ENCODE results near the gene ZNF618. TPM values are rescaled to one million over a fixed set of nuclear protein-coding genes. Genes with fewer than 3 reads are reported as not detected.

The ZNF618 gene
- total and polyA plus RNA-seq, 2 experiments from 2014 or later, result 2.3 to 5.1 TPM

GRCh38 chr9:114077162-114077837 is 201.2 kb downstream of the ZNF618 start:
- H3K27me3 ChIP-seq (replicated peaks; ENCODE audit: insufficient read depth), result peaks cover 27% of the 10 kb centered on the region
- TF ChIP-seq EZH2 (IDR thresholded peaks at IDR 0.05; ENCODE audit: insufficient read depth, poor library complexity, severe bottlenecking) (no peak), EZH2phosphoT487 (IDR thresholded peaks at IDR 0.05; ENCODE audit: insufficient read depth, low read depth) (no peak)
- no peak overlapping the region for H3K27ac ChIP-seq
- in situ Hi-C loops (cut with MboI), result no loop called here
- no peak overlapping the region for H3K4me3 ChIP-seq
- no peaks in the 10 kb centered on the region for H3K79me2 ChIP-seq (ENCODE audit: insufficient read depth)
- no peak for DNase-seq
- H3K36me3 ChIP-seq (ENCODE audit: low read depth), result no peaks in the 10 kb centered on the region
- H3K9me2 ChIP-seq (ENCODE audit: insufficient read depth), result no peaks in the 10 kb centered on the region
- no peaks in the 10 kb centered on the region for H3K4me1 ChIP-seq (ENCODE audit: insufficient read depth)
- no peak overlapping the region for H2AFZ ChIP-seq
- H4K20me1 ChIP-seq (ENCODE audit: insufficient read depth), result no peaks in the 10 kb centered on the region
- 42 to 46% methylated on average over 7 of the region's 7 CpGs for WGBS, 2 experiments (ENCODE audit: low coverage in 1 of 2, low lambda C conversion rate in 2 of 2, missing lambda C conversion rate in 2 of 2)
- H3F3A ChIP-seq (ENCODE audit: insufficient read depth), result no peaks in the 10 kb centered on the region
- no peak overlapping the region for H3K9ac ChIP-seq
- no peaks in the 10 kb centered on the region for H3K9me3 ChIP-seq (ENCODE audit: low read depth)
- H3K4me2 ChIP-seq (ENCODE audit: unreplicated experiment), result no peak overlapping the region

DNA sequence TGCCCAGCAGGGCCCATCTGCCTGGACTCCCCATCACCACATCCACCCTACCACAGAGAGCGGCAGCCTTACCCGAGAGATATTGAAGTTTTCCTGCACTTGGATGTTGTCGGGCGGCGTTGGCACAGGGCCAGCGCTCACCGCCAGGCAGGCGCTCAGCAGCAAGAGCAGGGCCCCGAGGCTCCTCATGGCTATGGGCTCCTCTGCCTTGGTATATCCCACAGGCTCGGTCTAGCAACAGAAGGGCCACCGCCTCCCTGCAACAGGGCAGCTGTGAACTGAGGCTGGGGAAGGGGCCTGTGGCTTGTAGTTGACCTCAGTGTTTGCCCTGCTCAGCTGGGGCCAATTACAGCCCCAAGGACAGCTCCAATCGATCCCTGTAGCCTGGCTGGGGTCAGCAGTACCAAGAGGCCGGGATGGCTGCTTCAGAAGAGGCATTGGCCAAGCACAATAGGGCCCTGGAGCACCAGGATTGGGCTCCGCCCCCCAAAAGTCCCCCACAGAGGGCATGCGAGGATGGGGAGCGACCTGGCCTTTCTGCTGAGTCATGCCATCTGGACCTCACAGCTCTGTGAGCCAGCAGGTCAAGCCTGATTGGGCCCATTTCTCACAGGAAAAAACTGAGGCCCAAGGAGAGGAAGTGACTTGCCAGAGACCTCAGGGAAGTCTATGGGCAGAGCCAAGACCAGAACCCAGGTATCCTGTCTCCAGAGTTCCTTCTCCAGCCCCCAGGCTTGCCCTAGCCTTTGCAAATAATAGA is 202.1 kb downstream of the ZNF618 start, which contains the start of gene AMBP:
TSS of gene AMBP (minus strand) at position 280 of the 760 bp plus-strand sequence. CDS start at position 189, 91 bp downstream.
- Histone ChIP-seq H3K4me1 (ENCODE audit: insufficient read depth) (no peaks in the 10 kb centered on the region), H3K36me3 (ENCODE audit: low read depth) (no peaks in the 10 kb centered on the region), H3K4me3 (no peak within 1 kb of the TSS), H3K27me3 (replicated peaks; ENCODE audit: insufficient read depth) (peaks cover 27% of the 10 kb centered on the region), H2AFZ (no peak within 1 kb of the TSS), H3K9ac (no peak within 1 kb of the TSS), H3K9me3 (ENCODE audit: low read depth) (no peaks in the 10 kb centered on the region), H3K9me2 (ENCODE audit: insufficient read depth) (no peaks in the 10 kb centered on the region), H3K27ac (no peak within 1 kb of the TSS), H4K20me1 (ENCODE audit: insufficient read depth) (no peaks in the 10 kb centered on the region), H3F3A (ENCODE audit: insufficient read depth) (no peaks in the 10 kb centered on the region), H3K4me2 (ENCODE audit: unreplicated experiment) (no peak within 1 kb of the TSS), H3K79me2 (ENCODE audit: insufficient read depth) (no peaks in the 10 kb centered on the region)
- in situ Hi-C loops (cut with MboI), result no loop called here
- TF ChIP-seq EZH2phosphoT487 (IDR thresholded peaks at IDR 0.05; ENCODE audit: insufficient read depth, low read depth) (no peak), EZH2 (IDR thresholded peaks at IDR 0.05; ENCODE audit: insufficient read depth, poor library complexity, severe bottlenecking) (no peak)
- WGBS, 2 experiments (ENCODE audit: low coverage in 1 of 2, low lambda C conversion rate in 2 of 2, missing lambda C conversion rate in 2 of 2), result 42 to 50% methylated on average over 14 to 16 of the region's 16 CpGs
- no peak for DNase-seq

DNA sequence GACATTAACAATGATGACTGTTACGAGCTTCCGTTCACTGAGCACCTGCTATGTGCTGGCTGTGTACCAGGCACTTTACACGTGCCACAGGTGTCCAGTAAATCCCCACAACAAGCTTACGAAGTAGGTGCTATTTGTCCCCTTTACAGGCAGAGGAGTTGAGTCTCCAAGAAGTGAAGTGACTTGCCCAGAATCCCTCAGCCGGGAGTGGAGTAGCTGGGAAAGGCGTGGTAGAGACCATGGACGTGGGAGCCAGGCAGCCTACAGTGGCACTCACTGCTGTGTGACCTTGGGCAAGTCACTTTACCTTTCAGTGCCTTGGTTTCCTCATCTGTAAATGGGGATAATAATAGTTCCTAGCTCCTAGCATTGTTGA is 202.7 kb downstream of the ZNF618 start:
- WGBS, 2 experiments (ENCODE audit: low coverage in 1 of 2, low lambda C conversion rate in 2 of 2, missing lambda C conversion rate in 2 of 2), result 62 to 71% methylated on average over 7 of the region's 7 CpGs
- Histone ChIP-seq H3K9me2 (ENCODE audit: insufficient read depth) (no peaks in the 10 kb centered on the region), H3K36me3 (ENCODE audit: low read depth) (no peaks in the 10 kb centered on the region), H3K4me2 (ENCODE audit: unreplicated experiment) (no peak overlapping the region), H3K9ac (no peak overlapping the region), H3K27ac (no peak overlapping the region), H4K20me1 (ENCODE audit: insufficient read depth) (no peaks in the 10 kb centered on the region), H3K9me3 (ENCODE audit: low read depth) (no peaks in the 10 kb centered on the region), H3K4me3 (no peak overlapping the region), H3F3A (ENCODE audit: insufficient read depth) (no peaks in the 10 kb centered on the region), H2AFZ (no peak overlapping the region), H3K79me2 (ENCODE audit: insufficient read depth) (no peaks in the 10 kb centered on the region), H3K4me1 (ENCODE audit: insufficient read depth) (no peaks in the 10 kb centered on the region), H3K27me3 (replicated peaks; ENCODE audit: insufficient read depth) (peaks cover 27% of the 10 kb centered on the region)
- in situ Hi-C loops (cut with MboI), result no loop called here
- TF ChIP-seq EZH2phosphoT487 (IDR thresholded peaks at IDR 0.05; ENCODE audit: insufficient read depth, low read depth), result no peak
- TF ChIP-seq EZH2 (IDR thresholded peaks at IDR 0.05; ENCODE audit: insufficient read depth, poor library complexity, severe bottlenecking), result no peak
- DNase-seq, result no peak

DNA sequence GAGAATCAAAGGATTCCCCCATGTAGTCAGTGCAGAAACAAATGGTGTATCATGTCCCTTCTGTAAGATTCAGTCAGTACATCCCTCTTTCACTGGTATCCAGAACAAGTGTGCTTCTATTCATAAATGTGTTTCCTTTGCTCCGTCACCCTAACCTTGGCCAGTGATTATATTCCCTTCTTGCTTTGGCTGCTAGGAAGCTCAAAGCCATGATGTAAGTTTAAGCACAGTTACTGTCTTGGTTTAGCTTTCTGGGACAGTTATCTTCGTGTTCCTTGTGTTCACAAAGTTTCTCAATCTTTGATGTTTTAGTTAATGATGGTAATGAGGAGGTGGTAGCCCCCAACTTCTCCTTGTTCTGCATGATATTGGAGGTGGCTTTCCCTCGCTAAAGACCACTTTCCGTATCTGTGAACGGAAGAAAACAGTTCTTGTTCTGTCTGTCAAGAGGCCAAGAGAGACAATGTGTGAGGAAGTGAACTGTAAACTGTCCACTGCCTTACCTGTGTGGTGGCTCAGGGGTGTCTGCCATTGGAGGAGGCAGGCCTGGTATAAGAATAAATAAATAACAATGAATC is 204.2 kb downstream of the ZNF618 start:
- H3K4me3 ChIP-seq, result no peak overlapping the region
- H3K36me3 ChIP-seq (ENCODE audit: low read depth), result no peaks in the 10 kb centered on the region
- H3K27me3 ChIP-seq (replicated peaks; ENCODE audit: insufficient read depth), result peaks cover 16% of the 10 kb centered on the region
- H3K9ac ChIP-seq, result no peak overlapping the region
- H3K79me2 ChIP-seq (ENCODE audit: insufficient read depth), result no peaks in the 10 kb centered on the region
- no peak overlapping the region for H2AFZ ChIP-seq
- H3K9me3 ChIP-seq (ENCODE audit: low read depth), result no peaks in the 10 kb centered on the region
- TF ChIP-seq EZH2 (IDR thresholded peaks at IDR 0.05; ENCODE audit: insufficient read depth, poor library complexity, severe bottlenecking), result no peak
- no peak for TF ChIP-seq EZH2phosphoT487 (IDR thresholded peaks at IDR 0.05; ENCODE audit: insufficient read depth, low read depth)
- no peaks in the 10 kb centered on the region for H3K4me1 ChIP-seq (ENCODE audit: insufficient read depth)
- WGBS, 2 experiments (ENCODE audit: low coverage in 1 of 2, low lambda C conversion rate in 2 of 2, missing lambda C conversion rate in 2 of 2), result 67 to 74% methylated on average over 5 of the region's 5 CpGs
- no peak for DNase-seq
- in situ Hi-C loops (cut with MboI), result no loop called here
- peaks cover 4% of the 10 kb centered on the region; the same call in 1 of the 2 replicates for H3F3A ChIP-seq (ENCODE audit: insufficient read depth)
- H4K20me1 ChIP-seq (ENCODE audit: insufficient read depth), result no peaks in the 10 kb centered on the region
- no peak overlapping the region for H3K27ac ChIP-seq
- H3K9me2 ChIP-seq (ENCODE audit: insufficient read depth), result no peaks in the 10 kb centered on the region
- H3K4me2 ChIP-seq (ENCODE audit: unreplicated experiment), result no peak overlapping the region
